ENCODE data around the gene RHOG. TPM values are rescaled to one million over a fixed set of nuclear protein-coding genes. Genes with fewer than 3 reads are reported as not detected.

RHOG gene
- total and polyA plus RNA-seq, 9 of the 15 experiments (the other 6 are each of a cell fraction or from before 2014, with no cell fraction given): 22.6 to 162 (median 80.3) TPM

DNA sequence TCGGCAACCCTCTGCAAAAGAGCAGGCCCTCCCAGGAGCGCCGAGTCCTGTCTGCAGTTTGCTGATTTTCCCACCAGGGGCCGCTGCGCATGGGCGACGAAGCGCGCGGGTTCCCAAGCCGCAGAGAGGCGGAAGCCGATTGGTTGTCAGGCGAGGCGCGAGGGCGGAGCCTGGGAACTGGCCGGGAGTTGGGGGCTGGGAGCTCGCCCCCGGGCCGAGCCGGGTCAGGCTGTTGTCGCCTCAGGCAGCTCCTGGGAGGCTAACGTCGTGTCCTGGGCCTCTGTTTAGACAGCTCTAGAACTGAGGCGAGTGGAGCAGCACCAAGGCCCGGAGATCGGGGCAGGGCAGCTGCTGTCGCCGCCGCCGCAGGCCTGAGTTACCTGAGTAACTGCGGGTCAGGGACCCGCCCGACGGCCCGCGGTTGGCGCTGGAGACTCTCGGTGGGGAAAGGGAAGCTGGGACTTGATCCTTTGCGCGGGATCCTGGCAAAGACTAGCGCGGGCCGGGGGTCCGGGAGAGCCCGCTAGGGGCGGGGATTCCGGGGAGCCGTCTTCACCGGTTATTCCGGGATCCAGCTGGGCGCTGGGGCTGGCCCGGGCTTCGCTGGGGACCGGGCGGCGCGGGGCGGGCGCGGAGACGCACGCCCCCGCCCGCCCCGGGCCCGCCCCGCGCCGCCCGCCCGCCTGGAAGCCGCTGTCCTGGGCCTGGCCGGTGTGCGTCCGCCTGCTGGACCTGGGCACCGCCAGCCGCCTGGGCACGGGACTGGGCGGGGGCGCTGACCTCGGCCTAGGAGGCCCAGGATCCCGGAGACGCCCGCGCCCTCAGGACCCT is 14.4 kb upstream of the RHOG start, which contains the start of gene STIM1 (continued):
- TF ChIP-seq ZNF274 (IDR thresholded peaks at IDR 0.05; ENCODE audit: borderline replicate concordance, low read depth, low read length): no peak
- TF ChIP-seq, protein P1, sequence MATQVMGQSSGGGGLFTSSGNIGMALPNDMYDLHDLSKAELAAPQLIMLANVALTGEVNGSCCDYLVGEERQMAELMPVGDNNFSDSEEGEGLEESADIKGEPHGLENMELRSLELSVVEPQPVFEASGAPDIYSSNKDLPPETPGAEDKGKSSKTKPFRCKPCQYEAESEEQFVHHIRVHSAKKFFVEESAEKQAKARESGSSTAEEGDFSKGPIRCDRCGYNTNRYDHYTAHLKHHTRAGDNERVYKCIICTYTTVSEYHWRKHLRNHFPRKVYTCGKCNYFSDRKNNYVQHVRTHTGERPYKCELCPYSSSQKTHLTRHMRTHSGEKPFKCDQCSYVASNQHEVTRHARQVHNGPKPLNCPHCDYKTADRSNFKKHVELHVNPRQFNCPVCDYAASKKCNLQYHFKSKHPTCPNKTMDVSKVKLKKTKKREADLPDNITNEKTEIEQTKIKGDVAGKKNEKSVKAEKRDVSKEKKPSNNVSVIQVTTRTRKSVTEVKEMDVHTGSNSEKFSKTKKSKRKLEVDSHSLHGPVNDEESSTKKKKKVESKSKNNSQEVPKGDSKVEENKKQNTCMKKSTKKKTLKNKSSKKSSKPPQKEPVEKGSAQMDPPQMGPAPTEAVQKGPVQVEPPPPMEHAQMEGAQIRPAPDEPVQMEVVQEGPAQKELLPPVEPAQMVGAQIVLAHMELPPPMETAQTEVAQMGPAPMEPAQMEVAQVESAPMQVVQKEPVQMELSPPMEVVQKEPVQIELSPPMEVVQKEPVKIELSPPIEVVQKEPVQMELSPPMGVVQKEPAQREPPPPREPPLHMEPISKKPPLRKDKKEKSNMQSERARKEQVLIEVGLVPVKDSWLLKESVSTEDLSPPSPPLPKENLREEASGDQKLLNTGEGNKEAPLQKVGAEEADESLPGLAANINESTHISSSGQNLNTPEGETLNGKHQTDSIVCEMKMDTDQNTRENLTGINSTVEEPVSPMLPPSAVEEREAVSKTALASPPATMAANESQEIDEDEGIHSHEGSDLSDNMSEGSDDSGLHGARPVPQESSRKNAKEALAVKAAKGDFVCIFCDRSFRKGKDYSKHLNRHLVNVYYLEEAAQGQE (IDR thresholded peaks at IDR 0.05; ENCODE audit: borderline replicate concordance): peak; percentile 88
- TF ChIP-seq, protein P1 (CRISPR knock-in tag; IDR thresholded peaks at IDR 0.05; ENCODE audit: low read depth): no peak
- TF ChIP-seq U2AF2 (optimal IDR thresholded peaks at IDR 0.05; ENCODE audit: low read depth, low read length): no peak
- no peak for TF ChIP-seq ARNT (IDR thresholded peaks at IDR 0.05)
- no peak for TF ChIP-seq FOXA1 (IDR thresholded peaks at IDR 0.05; ENCODE audit: borderline replicate concordance)
- TF ChIP-seq ZNF431 (CRISPR knock-in tag; IDR thresholded peaks at IDR 0.05): 0 out of 2 replicates have a peak, but pooled peaks have one; percentile 17
- TF ChIP-seq, protein P2, sequence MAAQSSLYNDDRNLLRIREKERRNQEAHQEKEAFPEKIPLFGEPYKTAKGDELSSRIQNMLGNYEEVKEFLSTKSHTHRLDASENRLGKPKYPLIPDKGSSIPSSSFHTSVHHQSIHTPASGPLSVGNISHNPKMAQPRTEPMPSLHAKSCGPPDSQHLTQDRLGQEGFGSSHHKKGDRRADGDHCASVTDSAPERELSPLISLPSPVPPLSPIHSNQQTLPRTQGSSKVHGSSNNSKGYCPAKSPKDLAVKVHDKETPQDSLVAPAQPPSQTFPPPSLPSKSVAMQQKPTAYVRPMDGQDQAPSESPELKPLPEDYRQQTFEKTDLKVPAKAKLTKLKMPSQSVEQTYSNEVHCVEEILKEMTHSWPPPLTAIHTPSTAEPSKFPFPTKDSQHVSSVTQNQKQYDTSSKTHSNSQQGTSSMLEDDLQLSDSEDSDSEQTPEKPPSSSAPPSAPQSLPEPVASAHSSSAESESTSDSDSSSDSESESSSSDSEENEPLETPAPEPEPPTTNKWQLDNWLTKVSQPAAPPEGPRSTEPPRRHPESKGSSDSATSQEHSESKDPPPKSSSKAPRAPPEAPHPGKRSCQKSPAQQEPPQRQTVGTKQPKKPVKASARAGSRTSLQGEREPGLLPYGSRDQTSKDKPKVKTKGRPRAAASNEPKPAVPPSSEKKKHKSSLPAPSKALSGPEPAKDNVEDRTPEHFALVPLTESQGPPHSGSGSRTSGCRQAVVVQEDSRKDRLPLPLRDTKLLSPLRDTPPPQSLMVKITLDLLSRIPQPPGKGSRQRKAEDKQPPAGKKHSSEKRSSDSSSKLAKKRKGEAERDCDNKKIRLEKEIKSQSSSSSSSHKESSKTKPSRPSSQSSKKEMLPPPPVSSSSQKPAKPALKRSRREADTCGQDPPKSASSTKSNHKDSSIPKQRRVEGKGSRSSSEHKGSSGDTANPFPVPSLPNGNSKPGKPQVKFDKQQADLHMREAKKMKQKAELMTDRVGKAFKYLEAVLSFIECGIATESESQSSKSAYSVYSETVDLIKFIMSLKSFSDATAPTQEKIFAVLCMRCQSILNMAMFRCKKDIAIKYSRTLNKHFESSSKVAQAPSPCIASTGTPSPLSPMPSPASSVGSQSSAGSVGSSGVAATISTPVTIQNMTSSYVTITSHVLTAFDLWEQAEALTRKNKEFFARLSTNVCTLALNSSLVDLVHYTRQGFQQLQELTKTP (IDR thresholded peaks at IDR 0.05; ENCODE audit: low read depth in 1 of 2, partially characterized antibody in 2 of 2): no peak
- TF ChIP-seq TGIF2 (CRISPR knock-in tag; IDR thresholded peaks at IDR 0.05): no peak
- TF ChIP-seq ESRRB (CRISPR knock-in tag; IDR thresholded peaks at IDR 0.05; ENCODE audit: borderline replicate concordance): no peak
- TF ChIP-seq MECOM (CRISPR knock-in tag; IDR thresholded peaks at IDR 0.05): no peak
- TF ChIP-seq, protein P3, sequence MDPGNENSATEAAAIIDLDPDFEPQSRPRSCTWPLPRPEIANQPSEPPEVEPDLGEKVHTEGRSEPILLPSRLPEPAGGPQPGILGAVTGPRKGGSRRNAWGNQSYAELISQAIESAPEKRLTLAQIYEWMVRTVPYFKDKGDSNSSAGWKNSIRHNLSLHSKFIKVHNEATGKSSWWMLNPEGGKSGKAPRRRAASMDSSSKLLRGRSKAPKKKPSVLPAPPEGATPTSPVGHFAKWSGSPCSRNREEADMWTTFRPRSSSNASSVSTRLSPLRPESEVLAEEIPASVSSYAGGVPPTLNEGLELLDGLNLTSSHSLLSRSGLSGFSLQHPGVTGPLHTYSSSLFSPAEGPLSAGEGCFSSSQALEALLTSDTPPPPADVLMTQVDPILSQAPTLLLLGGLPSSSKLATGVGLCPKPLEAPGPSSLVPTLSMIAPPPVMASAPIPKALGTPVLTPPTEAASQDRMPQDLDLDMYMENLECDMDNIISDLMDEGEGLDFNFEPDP (CRISPR knock-in tag; IDR thresholded peaks at IDR 0.05): no peak

All from K562 (cell line).